Measurements from ENCODE around the gene TOMM34. TPM values are rescaled to one million over a fixed set of nuclear protein-coding genes. Genes with fewer than 3 reads are reported as not detected.

TOMM34 gene
- total and polyA plus RNA-seq, 2 experiments from 2014 or later: 27.4 to 38.7 TPM

DNA sequence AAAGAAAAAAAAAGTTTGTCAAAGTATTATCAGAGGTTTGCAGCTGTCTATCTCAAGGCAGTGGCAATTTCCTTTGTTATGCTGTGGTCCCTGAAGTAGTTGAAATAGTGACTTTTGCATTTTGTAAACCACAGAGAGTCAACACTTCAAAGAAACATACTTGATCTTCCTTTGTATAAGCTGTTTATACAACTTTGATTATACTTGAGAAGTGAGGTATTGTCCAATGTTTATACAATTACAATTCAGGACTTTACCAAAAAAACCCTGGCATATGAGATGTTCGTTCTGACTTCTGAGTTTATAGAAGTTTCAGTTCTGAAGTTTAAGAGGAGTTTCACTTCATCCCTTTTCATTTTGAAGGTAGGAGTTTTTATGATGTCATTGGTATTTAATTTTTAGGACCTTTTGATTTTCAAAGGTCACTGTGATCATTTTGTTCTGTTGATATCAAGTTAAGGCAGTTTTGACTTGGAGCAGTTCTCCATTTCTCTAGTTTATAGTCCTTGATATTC is 10.1 kb upstream of the TOMM34 start:
- Histone ChIP-seq H3K27me3 (ENCODE audit: insufficient read depth) (no peaks in the 10 kb centered on the region), H2AFZ (no peak overlapping the region), H3K4me2 (no peak overlapping the region), H3K4me1 (ENCODE audit: insufficient read depth) (peaks cover 15% of the 10 kb centered on the region), H3K79me2 (replicated peaks; ENCODE audit: insufficient read depth) (peaks cover 50% of the 10 kb centered on the region), H3K9me2 (ENCODE audit: insufficient read depth) (no peaks in the 10 kb centered on the region), H4K20me1 (replicated peaks; ENCODE audit: insufficient read depth) (peaks cover 15% of the 10 kb centered on the region), H3K36me3 (ENCODE audit: insufficient read depth) (peaks cover 21% of the 10 kb centered on the region; the same call in 1 of the 2 replicates), H3F3A (replicated peaks; ENCODE audit: low read depth) (peaks cover 3% of the 10 kb centered on the region; the same call in 1 of the 2 replicates), H3K4me3 (no peak overlapping the region), H3K27ac (ENCODE audit: low read depth) (no peak overlapping the region)
- no peak overlapping the region; the same call in 1 of the 2 replicates for H3K27ac Mint-ChIP-seq
- H3K4me3 Mint-ChIP-seq: no peak overlapping the region
- H3K36me3 Mint-ChIP-seq (ENCODE audit: low read depth): peaks cover 22% of the 10 kb centered on the region; the same call in 2 of the 3 replicates
- no peaks in the 10 kb centered on the region for H3K9me3 Mint-ChIP-seq
- H3K27me3 Mint-ChIP-seq (ENCODE audit: insufficient read depth, low read depth, poor library complexity): peaks cover 10% of the 10 kb centered on the region
- ATAC-seq (no peak), DNase-seq (ENCODE audit: low spot score) (no peak)
- H3K4me1 Mint-ChIP-seq: peaks cover 37% of the 10 kb centered on the region
- no peak for TF ChIP-seq JUNB (IDR thresholded peaks at IDR 0.05; ENCODE audit: unreplicated experiment)
- no peak for TF ChIP-seq ZNF114 (CRISPR knock-in tag; IDR thresholded peaks at IDR 0.05)
- TF ChIP-seq ZNF331 (CRISPR knock-in tag; IDR thresholded peaks at IDR 0.05; ENCODE audit: low read depth): no peak
- no peak for TF ChIP-seq NANOG (IDR thresholded peaks at IDR 0.05; ENCODE audit: borderline replicate concordance)
- no peak for TF ChIP-seq STAT1 (IDR thresholded peaks at IDR 0.05; ENCODE audit: unreplicated experiment)
- TF ChIP-seq, protein P1, sequence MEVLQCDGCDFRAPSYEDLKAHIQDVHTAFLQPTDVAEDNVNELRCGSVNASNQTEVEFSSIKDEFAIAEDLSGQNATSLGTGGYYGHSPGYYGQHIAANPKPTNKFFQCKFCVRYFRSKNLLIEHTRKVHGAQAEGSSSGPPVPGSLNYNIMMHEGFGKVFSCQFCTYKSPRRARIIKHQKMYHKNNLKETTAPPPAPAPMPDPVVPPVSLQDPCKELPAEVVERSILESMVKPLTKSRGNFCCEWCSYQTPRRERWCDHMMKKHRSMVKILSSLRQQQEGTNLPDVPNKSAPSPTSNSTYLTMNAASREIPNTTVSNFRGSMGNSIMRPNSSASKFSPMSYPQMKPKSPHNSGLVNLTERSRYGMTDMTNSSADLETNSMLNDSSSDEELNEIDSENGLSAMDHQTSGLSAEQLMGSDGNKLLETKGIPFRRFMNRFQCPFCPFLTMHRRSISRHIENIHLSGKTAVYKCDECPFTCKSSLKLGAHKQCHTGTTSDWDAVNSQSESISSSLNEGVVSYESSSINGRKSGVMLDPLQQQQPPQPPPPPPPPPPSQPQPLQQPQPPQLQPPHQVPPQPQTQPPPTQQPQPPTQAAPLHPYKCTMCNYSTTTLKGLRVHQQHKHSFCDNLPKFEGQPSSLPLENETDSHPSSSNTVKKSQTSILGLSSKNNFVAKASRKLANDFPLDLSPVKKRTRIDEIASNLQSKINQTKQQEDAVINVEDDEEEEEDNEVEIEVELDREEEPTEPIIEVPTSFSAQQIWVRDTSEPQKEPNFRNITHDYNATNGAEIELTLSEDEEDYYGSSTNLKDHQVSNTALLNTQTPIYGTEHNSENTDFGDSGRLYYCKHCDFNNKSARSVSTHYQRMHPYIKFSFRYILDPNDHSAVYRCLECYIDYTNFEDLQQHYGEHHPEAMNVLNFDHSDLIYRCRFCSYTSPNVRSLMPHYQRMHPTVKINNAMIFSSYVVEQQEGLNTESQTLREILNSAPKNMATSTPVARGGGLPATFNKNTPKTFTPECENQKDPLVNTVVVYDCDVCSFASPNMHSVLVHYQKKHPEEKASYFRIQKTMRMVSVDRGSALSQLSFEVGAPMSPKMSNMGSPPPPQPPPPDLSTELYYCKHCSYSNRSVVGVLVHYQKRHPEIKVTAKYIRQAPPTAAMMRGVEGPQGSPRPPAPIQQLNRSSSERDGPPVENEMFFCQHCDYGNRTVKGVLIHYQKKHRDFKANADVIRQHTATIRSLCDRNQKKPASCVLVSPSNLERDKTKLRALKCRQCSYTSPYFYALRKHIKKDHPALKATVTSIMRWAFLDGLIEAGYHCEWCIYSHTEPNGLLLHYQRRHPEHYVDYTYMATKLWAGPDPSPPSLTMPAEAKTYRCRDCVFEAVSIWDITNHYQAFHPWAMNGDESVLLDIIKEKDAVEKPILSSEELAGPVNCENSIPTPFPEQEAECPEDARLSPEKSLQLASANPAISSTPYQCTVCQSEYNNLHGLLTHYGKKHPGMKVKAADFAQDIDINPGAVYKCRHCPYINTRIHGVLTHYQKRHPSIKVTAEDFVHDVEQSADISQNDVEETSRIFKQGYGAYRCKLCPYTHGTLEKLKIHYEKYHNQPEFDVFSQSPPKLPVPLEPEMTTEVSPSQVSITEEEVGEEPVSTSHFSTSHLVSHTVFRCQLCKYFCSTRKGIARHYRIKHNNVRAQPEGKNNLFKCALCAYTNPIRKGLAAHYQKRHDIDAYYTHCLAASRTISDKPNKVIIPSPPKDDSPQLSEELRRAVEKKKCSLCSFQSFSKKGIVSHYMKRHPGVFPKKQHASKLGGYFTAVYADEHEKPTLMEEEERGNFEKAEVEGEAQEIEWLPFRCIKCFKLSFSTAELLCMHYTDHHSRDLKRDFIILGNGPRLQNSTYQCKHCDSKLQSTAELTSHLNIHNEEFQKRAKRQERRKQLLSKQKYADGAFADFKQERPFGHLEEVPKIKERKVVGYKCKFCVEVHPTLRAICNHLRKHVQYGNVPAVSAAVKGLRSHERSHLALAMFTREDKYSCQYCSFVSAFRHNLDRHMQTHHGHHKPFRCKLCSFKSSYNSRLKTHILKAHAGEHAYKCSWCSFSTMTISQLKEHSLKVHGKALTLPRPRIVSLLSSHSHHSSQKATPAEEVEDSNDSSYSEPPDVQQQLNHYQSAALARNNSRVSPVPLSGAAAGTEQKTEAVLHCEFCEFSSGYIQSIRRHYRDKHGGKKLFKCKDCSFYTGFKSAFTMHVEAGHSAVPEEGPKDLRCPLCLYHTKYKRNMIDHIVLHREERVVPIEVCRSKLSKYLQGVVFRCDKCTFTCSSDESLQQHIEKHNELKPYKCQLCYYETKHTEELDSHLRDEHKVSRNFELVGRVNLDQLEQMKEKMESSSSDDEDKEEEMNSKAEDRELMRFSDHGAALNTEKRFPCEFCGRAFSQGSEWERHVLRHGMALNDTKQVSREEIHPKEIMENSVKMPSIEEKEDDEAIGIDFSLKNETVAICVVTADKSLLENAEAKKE (CRISPR knock-in tag; IDR thresholded peaks at IDR 0.05): no peak
- TF ChIP-seq POLR2AphosphoS5 (IDR thresholded peaks at IDR 0.05; ENCODE audit: low read depth): no peak
- no peak for TF ChIP-seq CREB1 (CRISPR knock-in tag; IDR thresholded peaks at IDR 0.05; ENCODE audit: low read depth)
- TF ChIP-seq EZH2phosphoT487 (IDR thresholded peaks at IDR 0.05; ENCODE audit: unreplicated experiment): no peak
- TF ChIP-seq CTCF (conservative IDR thresholded peaks at IDR 0.05; ENCODE audit: low read depth in 2 of 2): no peak
- TF ChIP-seq, protein P2, sequence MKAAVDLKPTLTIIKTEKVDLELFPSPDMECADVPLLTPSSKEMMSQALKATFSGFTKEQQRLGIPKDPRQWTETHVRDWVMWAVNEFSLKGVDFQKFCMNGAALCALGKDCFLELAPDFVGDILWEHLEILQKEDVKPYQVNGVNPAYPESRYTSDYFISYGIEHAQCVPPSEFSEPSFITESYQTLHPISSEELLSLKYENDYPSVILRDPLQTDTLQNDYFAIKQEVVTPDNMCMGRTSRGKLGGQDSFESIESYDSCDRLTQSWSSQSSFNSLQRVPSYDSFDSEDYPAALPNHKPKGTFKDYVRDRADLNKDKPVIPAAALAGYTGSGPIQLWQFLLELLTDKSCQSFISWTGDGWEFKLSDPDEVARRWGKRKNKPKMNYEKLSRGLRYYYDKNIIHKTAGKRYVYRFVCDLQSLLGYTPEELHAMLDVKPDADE (IDR thresholded peaks at IDR 0.05): no peak
- TF ChIP-seq EZH2 (IDR thresholded peaks at IDR 0.05; ENCODE audit: low read depth, unreplicated experiment): no peak
- TF ChIP-seq REST (IDR thresholded peaks at IDR 0.05; ENCODE audit: unreplicated experiment): no peak

Measured in GM23338 (cell line).